ENCODE measurements around the gene HSD17B1. TPM values are rescaled to one million over a fixed set of nuclear protein-coding genes. Genes with fewer than 3 reads are reported as not detected.

Gene HSD17B1
- total RNA-seq, 1 experiment from 2014 or later: 1.5 TPM

DNA sequence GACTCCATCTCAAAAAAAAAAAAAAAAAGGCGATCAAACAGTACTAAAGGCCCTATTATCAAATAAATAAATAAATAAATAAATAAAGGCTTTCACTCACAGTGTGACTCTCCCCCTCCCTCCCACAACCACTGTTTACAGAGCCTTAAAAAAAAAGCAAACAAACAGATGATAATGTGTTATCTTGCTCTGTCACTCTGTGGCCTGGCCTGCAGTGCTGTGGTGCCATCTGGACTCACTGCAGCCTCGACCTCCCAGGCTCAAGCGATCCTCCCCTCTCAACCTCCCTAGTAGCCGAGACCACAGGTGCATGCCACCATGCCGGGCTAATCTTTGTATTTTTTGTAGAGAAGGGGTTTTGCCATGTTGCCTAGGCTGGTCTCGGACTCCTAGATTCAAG lies 24.8 kb upstream of the HSD17B1 start:
- no TSS peak for BruUV-seq (replicated peaks)
- Histone ChIP-seq H4K20me1 (ENCODE audit: low read length) (no peaks in the 10 kb centered on the region), H3K79me2 (ENCODE audit: low read length) (no peaks in the 10 kb centered on the region), H3K9me3 (ENCODE audit: low read length) (no peaks in the 10 kb centered on the region), H3K4me2 (ENCODE audit: low read length) (no peak overlapping the region), H3K4me1 (ENCODE audit: insufficient read depth, low read length) (peaks cover 3% of the 10 kb centered on the region; the same call in 1 of the 2 replicates), H3K9ac (ENCODE audit: low read length) (no peak overlapping the region), H3K27ac (ENCODE audit: low read length) (no peak overlapping the region), H3K36me3 (ENCODE audit: low read depth, low read length) (no peaks in the 10 kb centered on the region), H3K27me3 (ENCODE audit: low read length) (no peaks in the 10 kb centered on the region), H3F3A (ENCODE audit: low read length, unreplicated experiment) (no peaks in the 10 kb centered on the region), H3K9me2 (replicated peaks; ENCODE audit: low read length) (no peaks in the 10 kb centered on the region), H3K4me3 (ENCODE audit: low read length) (no peak overlapping the region), H2AFZ (ENCODE audit: low read length) (no peak overlapping the region)
- CTCF ChIA-PET: interaction anchor here (0.5 to 1.1 kb wide), 9 partner anchors 431 to 614 kb away, joined by 3 to 9 read pairs (median 5); partner anchors contain the start of gene ODAD4
- POLR2A ChIA-PET (ENCODE audit: unreplicated experiment): no interaction called here
- TF ChIP-seq EZH2phosphoT487 (IDR thresholded peaks at IDR 0.05; ENCODE audit: borderline replicate concordance, low read length): no peak
- no peak for TF ChIP-seq EZH2 (IDR thresholded peaks at IDR 0.05; ENCODE audit: low read length, unreplicated experiment)
- TF ChIP-seq, protein P1, sequence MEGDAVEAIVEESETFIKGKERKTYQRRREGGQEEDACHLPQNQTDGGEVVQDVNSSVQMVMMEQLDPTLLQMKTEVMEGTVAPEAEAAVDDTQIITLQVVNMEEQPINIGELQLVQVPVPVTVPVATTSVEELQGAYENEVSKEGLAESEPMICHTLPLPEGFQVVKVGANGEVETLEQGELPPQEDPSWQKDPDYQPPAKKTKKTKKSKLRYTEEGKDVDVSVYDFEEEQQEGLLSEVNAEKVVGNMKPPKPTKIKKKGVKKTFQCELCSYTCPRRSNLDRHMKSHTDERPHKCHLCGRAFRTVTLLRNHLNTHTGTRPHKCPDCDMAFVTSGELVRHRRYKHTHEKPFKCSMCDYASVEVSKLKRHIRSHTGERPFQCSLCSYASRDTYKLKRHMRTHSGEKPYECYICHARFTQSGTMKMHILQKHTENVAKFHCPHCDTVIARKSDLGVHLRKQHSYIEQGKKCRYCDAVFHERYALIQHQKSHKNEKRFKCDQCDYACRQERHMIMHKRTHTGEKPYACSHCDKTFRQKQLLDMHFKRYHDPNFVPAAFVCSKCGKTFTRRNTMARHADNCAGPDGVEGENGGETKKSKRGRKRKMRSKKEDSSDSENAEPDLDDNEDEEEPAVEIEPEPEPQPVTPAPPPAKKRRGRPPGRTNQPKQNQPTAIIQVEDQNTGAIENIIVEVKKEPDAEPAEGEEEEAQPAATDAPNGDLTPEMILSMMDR (conservative IDR thresholded peaks at IDR 0.05; ENCODE audit: low read depth, low read length): no peak
- ATAC-seq (no peak), DNase-seq (no peak)
- intact Hi-C loops (cut with micrococcal nuclease): loop anchor here (1.0 kb wide), 1 partner anchor 461 kb away; no protein-coding TSS in a partner anchor

DNA sequence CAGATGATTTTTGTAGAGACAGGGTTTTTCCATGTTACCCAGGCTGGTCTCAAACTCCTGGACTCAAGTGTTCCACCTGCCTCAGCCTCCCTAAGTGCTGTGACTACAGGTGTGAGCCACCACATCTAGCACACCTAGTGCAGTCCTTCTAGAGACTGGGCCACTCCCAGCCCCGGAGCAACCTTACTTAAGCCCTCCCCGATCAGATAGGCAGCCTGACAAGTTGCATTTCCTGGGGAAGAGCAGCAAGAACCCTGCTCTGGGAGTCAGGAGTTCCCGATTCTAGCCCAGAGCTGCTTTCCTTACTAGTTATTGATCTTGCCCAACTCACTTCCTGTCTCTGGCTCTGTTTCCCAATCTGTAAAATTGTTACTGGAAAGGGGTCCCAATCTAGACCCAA lies 23.7 kb upstream of the HSD17B1 start:
- no peak overlapping the region for H2AFZ ChIP-seq (ENCODE audit: low read length)
- no peak overlapping the region for H3K27ac ChIP-seq (ENCODE audit: low read length)
- intact Hi-C loops (cut with micrococcal nuclease): no loop called here
- no peaks in the 10 kb centered on the region for H3K9me3 ChIP-seq (ENCODE audit: low read length)
- no peak for DNase-seq
- H3K9ac ChIP-seq (ENCODE audit: low read length): no peak overlapping the region
- H3K27me3 ChIP-seq (ENCODE audit: low read length): no peaks in the 10 kb centered on the region
- no peak overlapping the region for H3K4me2 ChIP-seq (ENCODE audit: low read length)
- ATAC-seq: no peak
- H3K79me2 ChIP-seq (ENCODE audit: low read length): no peaks in the 10 kb centered on the region
- no TSS peak for BruUV-seq (replicated peaks)
- no peak overlapping the region for H3K4me3 ChIP-seq (ENCODE audit: low read length)
- H4K20me1 ChIP-seq (ENCODE audit: low read length): no peaks in the 10 kb centered on the region
- H3F3A ChIP-seq (ENCODE audit: low read length, unreplicated experiment): no peaks in the 10 kb centered on the region
- TF ChIP-seq, protein P1 (conservative IDR thresholded peaks at IDR 0.05; ENCODE audit: low read depth, low read length): no peak
- no peak for TF ChIP-seq EZH2 (IDR thresholded peaks at IDR 0.05; ENCODE audit: low read length, unreplicated experiment)
- TF ChIP-seq EZH2phosphoT487 (IDR thresholded peaks at IDR 0.05; ENCODE audit: borderline replicate concordance, low read length): no peak
- peaks cover 3% of the 10 kb centered on the region; the same call in 1 of the 2 replicates for H3K4me1 ChIP-seq (ENCODE audit: insufficient read depth, low read length)
- POLR2A ChIA-PET (ENCODE audit: unreplicated experiment): no interaction called here
- no peaks in the 10 kb centered on the region for H3K9me2 ChIP-seq (replicated peaks; ENCODE audit: low read length)
- H3K36me3 ChIP-seq (ENCODE audit: low read depth, low read length): no peaks in the 10 kb centered on the region
- CTCF ChIA-PET: no interaction called here

DNA sequence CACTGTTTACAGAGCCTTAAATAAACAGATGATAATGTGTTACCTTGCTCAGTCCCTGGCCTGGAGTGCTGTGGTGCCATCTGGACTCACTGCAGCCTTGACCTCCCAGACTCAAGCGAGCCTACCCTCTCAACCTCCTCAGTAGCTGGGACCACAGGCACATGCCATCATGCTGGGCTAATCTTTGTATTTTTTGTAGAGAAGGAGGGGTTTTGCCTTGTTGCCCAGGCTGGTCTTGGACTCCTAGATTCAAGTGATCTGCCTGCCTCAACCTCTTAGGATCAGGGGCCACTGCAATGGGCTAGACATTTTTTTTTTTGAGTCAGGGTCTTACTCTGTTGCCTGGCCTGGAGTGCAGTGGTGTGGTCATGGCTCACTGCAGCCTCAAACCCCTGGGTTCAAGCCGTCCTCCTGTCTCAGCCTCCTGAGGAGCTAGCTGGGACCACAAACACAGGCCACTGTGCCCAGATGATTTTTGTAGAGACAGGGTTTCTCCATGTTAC lies 21.7 kb upstream of the HSD17B1 start:
- H3K4me1 ChIP-seq (ENCODE audit: insufficient read depth, low read length): peaks cover 10% of the 10 kb centered on the region
- H3K4me3 ChIP-seq (ENCODE audit: low read length): no peak overlapping the region
- no peaks in the 10 kb centered on the region for H3K27me3 ChIP-seq (ENCODE audit: low read length)
- H3K79me2 ChIP-seq (ENCODE audit: low read length): no peaks in the 10 kb centered on the region
- H3K4me2 ChIP-seq (ENCODE audit: low read length): no peak overlapping the region
- no peak overlapping the region for H3K9ac ChIP-seq (ENCODE audit: low read length)
- H3F3A ChIP-seq (ENCODE audit: low read length, unreplicated experiment): no peaks in the 10 kb centered on the region
- no peak overlapping the region for H2AFZ ChIP-seq (ENCODE audit: low read length)
- no peaks in the 10 kb centered on the region for H3K9me2 ChIP-seq (replicated peaks; ENCODE audit: low read length)
- no peaks in the 10 kb centered on the region for H3K36me3 ChIP-seq (ENCODE audit: low read depth, low read length)
- no peak for DNase-seq
- TF ChIP-seq, protein P1 (conservative IDR thresholded peaks at IDR 0.05; ENCODE audit: low read depth, low read length): no peak
- TF ChIP-seq EZH2phosphoT487 (IDR thresholded peaks at IDR 0.05; ENCODE audit: borderline replicate concordance, low read length) (no peak), EZH2 (IDR thresholded peaks at IDR 0.05; ENCODE audit: low read length, unreplicated experiment) (no peak)
- H3K9me3 ChIP-seq (ENCODE audit: low read length): no peaks in the 10 kb centered on the region
- H4K20me1 ChIP-seq (ENCODE audit: low read length): no peaks in the 10 kb centered on the region
- POLR2A ChIA-PET (ENCODE audit: unreplicated experiment): no interaction called here
- no peak overlapping the region for H3K27ac ChIP-seq (ENCODE audit: low read length)
- no peak for ATAC-seq
- intact Hi-C loops (cut with micrococcal nuclease): no loop called here
- CTCF ChIA-PET: no interaction called here
- no TSS peak for BruUV-seq (replicated peaks)

Measured in PC-3 (cell line).